HG02678 (cell line): Measurements from ENCODE around the gene LIMK1.

Experiments
- ATAC-seq: cut with Tn5 transposase; IDR thresholded peaks from one replicate; pipeline ENCODE4 v1.9.1; 2021; ENCODE audit warnings: mild to moderate bottlenecking, moderate library complexity; ENCODE audit not compliant: unreplicated experiment

Gene LIMK1

GRCh38 chr7:74053589-74054186, 29.9 kb upstream of the LIMK1 start:
- ATAC-seq = no peak

GRCh38 chr7:74056096-74056915, 27.3 kb upstream of the LIMK1 start:
- ATAC-seq = no peak

GRCh38 chr7:74057216-74057925, 26.2 kb upstream of the LIMK1 start:
- no peak for ATAC-seq

- ATAC-seq = no peak
Observed at GRCh38 chr7:74057987-74058386, 25.6 kb upstream of the LIMK1 start.

- no peak for ATAC-seq
Observed at GRCh38 chr7:74058486-74058885, 25.1 kb upstream of the LIMK1 start.

GRCh38 chr7:74059037-74059436, 24.6 kb upstream of the LIMK1 start:
- ATAC-seq = no peak

GRCh38 chr7:74059681-74060588, 23.7 kb upstream of the LIMK1 start:
- ATAC-seq = no peak

GRCh38 chr7:74061840-74062539, 21.6 kb upstream of the LIMK1 start:
- no peak for ATAC-seq

- ATAC-seq = no peak
Observed at GRCh38 chr7:74063223-74063641, 20.4 kb upstream of the LIMK1 start.

GRCh38 chr7:74063646-74064045, 20.0 kb upstream of the LIMK1 start:
- no peak for ATAC-seq

GRCh38 chr7:74064696-74065095, 18.9 kb upstream of the LIMK1 start:
- no peak for ATAC-seq

GRCh38 chr7:74066626-74067025, 17.0 kb upstream of the LIMK1 start:
- no peak for ATAC-seq

- ATAC-seq = no peak
Observed at GRCh38 chr7:74068378-74069085, 15.1 kb upstream of the LIMK1 start.

- no peak for ATAC-seq
Observed at GRCh38 chr7:74069086-74069541, 14.5 kb upstream of the LIMK1 start.

- ATAC-seq = no peak
Observed at GRCh38 chr7:74069790-74070618, 13.6 kb upstream of the LIMK1 start.

- ATAC-seq = no peak
Observed at GRCh38 chr7:74070619-74070921, 13.0 kb upstream of the LIMK1 start.

- ATAC-seq = no peak
Observed at GRCh38 chr7:74071121-74071520, 12.5 kb upstream of the LIMK1 start.

- no peak for ATAC-seq
Observed at GRCh38 chr7:74074770-74075169, 8.8 kb upstream of the LIMK1 start.

GRCh38 chr7:74078461-74078860, 5.1 kb upstream of the LIMK1 start:
- no peak for ATAC-seq
